ENCODE results near the gene KRTAP10-9. TPM values are rescaled to one million over a fixed set of nuclear protein-coding genes. Genes with fewer than 3 reads are reported as not detected.
"Not testable (repeated sequence)": the region's sequence is repeated elsewhere in the genome, so short reads cannot be mapped to it uniquely, and the experiment has no call there.

KRTAP10-9 gene
- total RNA-seq, 8 experiments from 2014 or later: 0.18 to 1.0 (median 0.46) TPM; not detected in 3

DNA sequence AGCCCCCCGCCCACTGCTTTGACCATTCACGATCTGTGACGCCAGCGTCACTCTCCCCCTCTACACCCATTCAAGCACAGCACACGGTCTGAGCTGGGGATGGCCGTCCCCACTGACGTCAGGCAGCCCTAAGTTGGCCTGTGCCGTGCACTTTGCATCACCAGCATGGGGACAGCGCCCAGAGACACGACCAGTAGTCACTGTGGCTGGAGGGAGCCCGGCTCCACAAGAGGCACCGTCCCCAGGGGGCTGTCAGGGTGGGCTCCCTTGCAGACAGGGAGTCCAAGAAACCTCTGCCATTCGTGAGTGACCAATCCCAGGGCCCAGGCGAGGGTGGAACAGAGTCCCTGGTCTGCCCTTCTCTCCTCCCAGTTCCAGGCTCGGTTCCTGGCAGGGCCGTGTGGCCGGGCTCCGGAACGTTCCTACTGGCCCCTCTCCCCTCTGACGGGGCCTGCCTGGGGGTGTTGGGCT is 12.7 kb upstream of the KRTAP10-9 start:
- no peak overlapping the region for H3K27ac ChIP-seq
- H3K4me1 ChIP-seq (replicated peaks in 1 of 2): no peaks in the 10 kb centered on the region
- H3K4me3 ChIP-seq: no peak overlapping the region
- 17 to 93% (median 40%) methylated on average over 1 to 3 of the region's 20 CpGs; no CpG with 5 or more reads in 7 of the 10 experiments for WGBS, 10 experiments
- in situ Hi-C loops (cut with MboI; ENCODE audit: low pct_unique_long_range_greater_than_20kb in 2 of 9, low sequenced_read_pairs in 9 of 9, unreplicated experiment in 9 of 9): no loop called here
- ATAC-seq (replicated peaks in 6 of 8): no peak

- WGBS, 10 experiments: 50 to 100% (median 94%) methylated on average over 1 to 15 of the region's 28 CpGs; no CpG with 5 or more reads in 3 of the 10 experiments
- no peak for ATAC-seq (replicated peaks in 6 of 8)
- in situ Hi-C loops (cut with MboI; ENCODE audit: low pct_unique_long_range_greater_than_20kb in 2 of 9, low sequenced_read_pairs in 9 of 9, unreplicated experiment in 9 of 9): no loop called here
These were observed 11.9 kb upstream of the KRTAP10-9 start for GRCh38 chr21:44614961-44615391.

DNA sequence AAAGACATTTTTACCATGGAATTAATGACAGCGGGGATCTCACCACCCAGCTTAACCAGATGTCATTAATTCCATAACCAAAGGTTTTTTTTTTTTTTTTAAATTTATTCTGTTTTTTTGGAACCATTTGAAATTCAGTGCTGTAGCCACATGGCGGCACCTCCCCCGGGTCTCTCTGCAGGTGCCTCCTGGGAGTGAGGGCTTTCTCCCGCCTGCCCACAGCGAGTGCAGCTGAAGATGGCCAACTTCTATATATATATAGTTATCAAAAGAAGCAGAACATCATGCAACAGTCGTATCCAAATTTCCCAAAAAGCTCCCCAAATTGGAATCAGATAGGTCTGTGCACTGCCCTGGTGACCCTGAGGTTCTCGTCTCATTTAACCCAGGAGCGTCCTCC is 11.4 kb upstream of the KRTAP10-9 start:
- 14 to 100% (median 64%) methylated on average over 2 to 8 of the region's 8 CpGs; no CpG with 5 or more reads in 1 of the 10 experiments for WGBS, 10 experiments
- ATAC-seq (replicated peaks in 6 of 8): no peak
- H3K4me1 ChIP-seq (replicated peaks in 1 of 2): no peaks in the 10 kb centered on the region

More at GRCh38 chr21:44614961-44615391, 11.9 kb upstream of the KRTAP10-9 start:
- Histone ChIP-seq H3K27ac (no peak overlapping the region), H3K4me1 (replicated peaks in 1 of 2) (no peaks in the 10 kb centered on the region), H3K4me3 (no peak overlapping the region)

GRCh38 chr21:44615911-44616590 is 10.8 kb upstream of the KRTAP10-9 start:
- Histone ChIP-seq H3K4me1 (replicated peaks in 1 of 2) (no peaks in the 10 kb centered on the region), H3K4me3 (no peak overlapping the region), H3K27ac (no peak overlapping the region)
- in situ Hi-C loops (cut with MboI; ENCODE audit: low pct_unique_long_range_greater_than_20kb in 2 of 9, low sequenced_read_pairs in 9 of 9, unreplicated experiment in 9 of 9): no loop called here
- no peak for ATAC-seq (replicated peaks in 6 of 8)
- WGBS, 10 experiments: 17 to 100% (median 56%) methylated on average over 1 to 9 of the region's 17 CpGs; no CpG with 5 or more reads in 4 of the 10 experiments

More for the DNA sequence above, 11.4 kb upstream of the KRTAP10-9 start:
- in situ Hi-C loops (cut with MboI; ENCODE audit: low pct_unique_long_range_greater_than_20kb in 2 of 9, low sequenced_read_pairs in 9 of 9, unreplicated experiment in 9 of 9): no loop called here
- no peak overlapping the region for H3K4me3 ChIP-seq
- H3K27ac ChIP-seq: no peak overlapping the region

GRCh38 chr21:44616591-44616926 is 10.3 kb upstream of the KRTAP10-9 start:
- in situ Hi-C loops (cut with MboI; ENCODE audit: low pct_unique_long_range_greater_than_20kb in 2 of 9, low sequenced_read_pairs in 9 of 9, unreplicated experiment in 9 of 9): no loop called here
- WGBS, 10 experiments: 48 to 90% (median 74%) methylated on average over 2 to 10 of the region's 16 CpGs; no CpG with 5 or more reads in 2 of the 10 experiments
- H3K4me1 ChIP-seq (replicated peaks in 1 of 2): no peaks in the 10 kb centered on the region
- no peak for ATAC-seq (replicated peaks in 6 of 8)
- no peak overlapping the region for H3K4me3 ChIP-seq
- no peak overlapping the region for H3K27ac ChIP-seq

DNA sequence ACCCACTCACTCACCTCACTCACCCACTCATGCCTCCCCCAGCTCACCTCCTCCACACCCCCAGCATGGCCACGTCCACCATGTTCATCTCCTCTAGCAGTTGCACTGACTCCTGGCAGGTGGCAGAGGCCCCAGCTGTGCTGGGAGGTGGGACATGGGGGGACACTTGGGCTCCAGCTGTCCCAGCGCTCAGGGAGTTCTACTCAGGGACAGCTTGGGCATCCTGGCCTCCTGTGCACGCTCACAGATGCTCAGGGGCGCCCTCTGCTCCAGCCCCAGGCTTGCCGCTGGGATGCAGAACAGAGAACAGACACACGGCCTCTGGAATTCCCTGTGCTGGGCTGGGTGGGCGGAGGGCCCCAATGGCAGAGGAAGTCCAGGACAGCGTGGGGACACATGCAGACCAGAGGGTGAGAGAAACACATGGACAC is 9.8 kb upstream of the KRTAP10-9 start:
- 0 to 62% (median 37%) methylated on average over 2 to 6 of the region's 8 CpGs; no CpG with 5 or more reads in 6 of the 10 experiments for WGBS, 10 experiments
- ATAC-seq (replicated peaks in 6 of 8): no peak
- Histone ChIP-seq H3K4me1 (replicated peaks in 1 of 2) (no peaks in the 10 kb centered on the region), H3K27ac (no peak overlapping the region), H3K4me3 (no peak overlapping the region)
- in situ Hi-C loops (cut with MboI; ENCODE audit: low pct_unique_long_range_greater_than_20kb in 2 of 9, low sequenced_read_pairs in 9 of 9, unreplicated experiment in 9 of 9): no loop called here

DNA sequence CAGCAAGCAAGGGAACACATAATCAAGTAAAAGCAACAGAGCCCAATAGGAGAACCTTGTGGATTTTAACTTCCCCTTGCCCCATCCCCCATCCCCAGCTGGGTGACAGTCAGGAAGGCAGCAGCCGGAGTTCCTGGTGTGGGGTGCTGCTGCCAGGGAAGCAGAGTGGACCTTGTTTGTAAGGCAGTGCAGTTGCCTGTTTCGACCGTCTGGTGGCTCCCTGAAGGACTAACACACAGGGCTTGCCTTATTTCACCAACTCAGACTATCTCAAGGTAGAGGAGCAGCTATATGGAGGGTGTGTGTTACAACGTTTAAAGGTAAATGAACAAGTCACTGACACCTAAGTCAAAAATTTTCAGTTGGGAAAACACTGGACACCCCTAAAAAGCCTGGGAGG is 8.4 kb upstream of the KRTAP10-9 start:
- ATAC-seq (replicated peaks in 6 of 8): peak in 3 of 8 experiments; percentile 69 to 84 (median 71)
- in situ Hi-C loops (cut with MboI; ENCODE audit: low pct_unique_long_range_greater_than_20kb in 2 of 9, low sequenced_read_pairs in 9 of 9, unreplicated experiment in 9 of 9): no loop called here
- 0 to 80% (median 49%) methylated on average over 1 to 3 of the region's 4 CpGs; no CpG with 5 or more reads in 2 of the 10 experiments for WGBS, 10 experiments
- Histone ChIP-seq H3K27ac (no peak overlapping the region), H3K4me3 (no peak overlapping the region), H3K4me1 (replicated peaks in 1 of 2) (no peaks in the 10 kb centered on the region)

- H3K4me3 ChIP-seq: no peak overlapping the region
- H3K27ac ChIP-seq: no peak overlapping the region
- 7 to 100% (median 78%) methylated on average over 1 to 3 of the region's 3 CpGs; no CpG with 5 or more reads in 4 of the 10 experiments for WGBS, 10 experiments
- no peak for ATAC-seq (replicated peaks in 6 of 8)
- no peaks in the 10 kb centered on the region for H3K4me1 ChIP-seq (replicated peaks in 1 of 2)
- in situ Hi-C loops (cut with MboI; ENCODE audit: low pct_unique_long_range_greater_than_20kb in 2 of 9, low sequenced_read_pairs in 9 of 9, unreplicated experiment in 9 of 9): no loop called here
These were observed 8.0 kb upstream of the KRTAP10-9 start for GRCh38 chr21:44618909-44619308.

DNA sequence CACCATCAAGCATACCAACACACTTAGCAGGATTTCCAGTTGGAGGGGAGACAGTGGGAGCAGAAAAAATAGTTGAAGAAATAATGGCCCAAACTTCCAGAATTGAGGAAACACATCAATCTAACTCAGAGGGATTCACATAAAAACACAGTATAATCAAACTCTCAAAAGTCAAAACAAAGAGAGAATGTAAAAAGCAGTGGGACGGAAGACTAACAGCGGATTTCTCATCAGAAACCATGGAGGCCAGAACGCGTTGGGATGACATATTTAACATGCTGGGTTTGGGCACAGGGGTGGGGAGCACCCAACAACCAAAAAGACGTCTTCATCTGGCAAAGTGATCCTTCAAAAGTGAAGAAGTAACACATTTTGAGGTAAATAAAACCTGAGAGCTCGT is 7.0 kb upstream of the KRTAP10-9 start:
- Histone ChIP-seq H3K27ac (no peak overlapping the region), H3K4me1 (replicated peaks in 1 of 2) (no peaks in the 10 kb centered on the region), H3K4me3 (no peak overlapping the region)
- ATAC-seq (replicated peaks in 6 of 8): no peak
- WGBS, 10 experiments: 0 to 92% (median 73%) methylated on average over 1 to 6 of the region's 6 CpGs
- in situ Hi-C loops (cut with MboI; ENCODE audit: low pct_unique_long_range_greater_than_20kb in 2 of 9, low sequenced_read_pairs in 9 of 9, unreplicated experiment in 9 of 9): no loop called here

DNA sequence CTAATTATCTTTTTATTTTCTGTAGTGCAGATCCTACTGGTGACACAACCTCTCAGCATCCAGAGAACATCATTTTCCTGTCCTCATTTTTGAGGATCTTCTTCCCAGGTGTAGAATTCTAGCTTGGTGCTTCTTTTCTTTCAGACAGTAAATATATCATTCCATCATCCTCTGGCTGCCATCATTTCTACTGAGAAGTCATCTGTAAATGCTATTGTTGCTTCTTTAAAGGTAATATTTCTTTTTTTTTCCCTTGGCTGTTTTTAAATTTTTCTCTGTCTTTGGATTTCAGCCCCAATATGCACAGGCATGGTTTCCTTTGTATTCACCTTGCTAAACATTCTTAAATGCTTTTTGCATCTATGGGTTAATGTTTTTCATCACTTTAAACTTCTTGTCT is 3.3 kb upstream of the KRTAP10-9 start:
- in situ Hi-C loops (cut with MboI; ENCODE audit: low pct_unique_long_range_greater_than_20kb in 2 of 9, low sequenced_read_pairs in 9 of 9, unreplicated experiment in 9 of 9): no loop called here
- no peak for ATAC-seq (replicated peaks in 6 of 8)
- no peak overlapping the region for H3K27ac ChIP-seq

GRCh38 chr21:44625756-44626155 is 1.1 kb upstream of the KRTAP10-9 start:
- ATAC-seq (replicated peaks in 6 of 8): no peak

More for the DNA sequence above, 3.3 kb upstream of the KRTAP10-9 start:
- H3K4me1 ChIP-seq (replicated peaks in 1 of 2): no peaks in the 10 kb centered on the region
- H3K4me3 ChIP-seq: no peak overlapping the region

DNA sequence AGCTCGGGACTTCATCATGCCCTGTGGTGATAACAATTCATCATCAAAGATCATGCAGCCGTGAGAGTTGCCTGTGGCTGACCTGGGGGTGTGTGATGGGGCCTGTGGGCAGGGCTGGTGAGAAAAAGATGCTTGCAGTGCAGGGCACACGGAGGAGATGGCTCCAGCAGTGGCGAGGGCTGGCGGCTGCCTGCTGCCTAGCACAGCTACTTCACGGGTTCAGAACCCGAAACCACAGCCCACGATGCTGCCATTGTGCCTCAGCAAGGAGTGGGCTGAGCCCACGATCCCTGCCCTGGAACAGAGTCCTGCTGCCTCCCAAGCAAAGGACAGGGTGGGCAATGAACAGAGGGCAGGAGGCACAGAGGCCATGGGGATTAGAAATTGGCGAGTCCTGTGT is 631 bp upstream of the KRTAP10-9 start:
- Histone ChIP-seq H3K27ac (no peak overlapping the region), H3K4me1 (replicated peaks in 1 of 2) (no peaks in the 10 kb centered on the region), H3K4me3 (no peak overlapping the region)
- 14 to 100% (median 75%) methylated on average over 1 to 10 of the region's 10 CpGs; no CpG with 5 or more reads in 4 of the 10 experiments for WGBS, 10 experiments
- ATAC-seq (replicated peaks in 6 of 8): no peak
- in situ Hi-C loops (cut with MboI; ENCODE audit: low pct_unique_long_range_greater_than_20kb in 2 of 9, low sequenced_read_pairs in 9 of 9, unreplicated experiment in 9 of 9): no loop called here

More at GRCh38 chr21:44625756-44626155, 1.1 kb upstream of the KRTAP10-9 start:
- Histone ChIP-seq H3K4me1 (replicated peaks in 1 of 2) (no peaks in the 10 kb centered on the region), H3K4me3 (no peak overlapping the region), H3K27ac (no peak overlapping the region)
- in situ Hi-C loops (cut with MboI; ENCODE audit: low pct_unique_long_range_greater_than_20kb in 2 of 9, low sequenced_read_pairs in 9 of 9, unreplicated experiment in 9 of 9): no loop called here
- WGBS, 10 experiments: 49 to 95% (median 87%) methylated on average over 2 to 7 of the region's 7 CpGs; no CpG with 5 or more reads in 3 of the 10 experiments

- in situ Hi-C loops (cut with MboI; ENCODE audit: low pct_unique_long_range_greater_than_20kb in 2 of 9, low sequenced_read_pairs in 9 of 9, unreplicated experiment in 9 of 9); H3K27ac ChIP-seq; ATAC-seq (replicated peaks in 6 of 8); H3K4me3 ChIP-seq; H3K4me1 ChIP-seq (replicated peaks in 1 of 2): not testable (repeated sequence)
- 0% methylated on average over 1 of the region's 20 CpGs; no CpG with 5 or more reads in 8 of the 10 experiments for WGBS, 10 experiments
These were observed 409 bp downstream of the KRTAP10-9 start for GRCh38 chr21:44627181-44627822.

Data from motor neuron (in vitro differentiated cells).